Stimulated activated effector memory CD8-positive, alpha-beta T cell treated with anti-CD3 and anti-CD28 coated beads, Interleukin-12 subunit alpha, Interleukin-12 subunit beta, amount 100 ng/mL, for 72 hours (primary cell): ENCODE results near the gene GPR4.

Experiments used
- ATAC-seq: fragments of 150-1000 bp; cut with Tn5 transposase; 2 replicates; pipeline ENCODE4 v1.10.0; 2021
- DNase-seq, 2 donors: peaks; one replicate each; pipeline ENCODE4 v3.0.0; 2021 to 2022; ENCODE audit warnings: low spot score in 2 of 2
- H3K27ac Mint-ChIP-seq: one replicate; pipeline ENCODE4 v1.8.0; 2022; ENCODE audit warnings: mild to moderate bottlenecking, mixed read lengths
- H3K36me3 Mint-ChIP-seq: one replicate; pipeline ENCODE4 v1.8.0; 2022; ENCODE audit warnings: mild to moderate bottlenecking, mixed read lengths
- H3K4me1 Mint-ChIP-seq: one replicate; pipeline ENCODE4 v1.8.0; 2022; ENCODE audit warnings: mixed read lengths
- H3K4me3 Mint-ChIP-seq: one replicate; pipeline ENCODE4 v1.8.0; 2022; ENCODE audit warnings: mild to moderate bottlenecking, mixed read lengths
- H3K9me3 Mint-ChIP-seq: one replicate; pipeline ENCODE4 v1.8.0; 2022; ENCODE audit warnings: mixed read lengths

The GPR4 gene

GRCh38 chr19:45584332-45585157 lies 17.5 kb downstream of the GPR4 start, which contains the start of gene OPA3:
Gene OPA3, minus strand, starts transcription at chr19:45584802. Its CDS starts 38 bp downstream, at chr19:45584764.
- ATAC-seq (peak; percentile 93), DNase-seq (peak; percentile 89 to 98)
- H3K9me3 Mint-ChIP-seq: no peaks in the 10 kb centered on the region
- peaks cover 21% of the 10 kb centered on the region for H3K4me1 Mint-ChIP-seq
- peaks cover 9% of the 10 kb centered on the region for H3K36me3 Mint-ChIP-seq
- peak within 1 kb of the TSS; percentile 89 for H3K27ac Mint-ChIP-seq
- H3K4me3 Mint-ChIP-seq: peak within 1 kb of the TSS; percentile 75

- no peak overlapping the region for H3K4me3 Mint-ChIP-seq
Observed at GRCh38 chr19:45581576-45581975, 20.4 kb downstream of the GPR4 start.

GRCh38 chr19:45578861-45579260 lies 23.2 kb downstream of the GPR4 start:
- ATAC-seq (no peak), DNase-seq (no peak)
- Mint-ChIP-seq H3K4me3 (no peak overlapping the region), H3K9me3 (no peaks in the 10 kb centered on the region), H3K36me3 (no peaks in the 10 kb centered on the region), H3K27ac (peak overlapping the region; percentile 48), H3K4me1 (peaks cover 39% of the 10 kb centered on the region)

More at GRCh38 chr19:45581576-45581975, 20.4 kb downstream of the GPR4 start:
- H3K36me3 Mint-ChIP-seq: peaks cover 9% of the 10 kb centered on the region
- H3K4me1 Mint-ChIP-seq: peaks cover 44% of the 10 kb centered on the region
- DNase-seq (no peak), ATAC-seq (no peak)
- no peak overlapping the region for H3K27ac Mint-ChIP-seq
- H3K9me3 Mint-ChIP-seq: no peaks in the 10 kb centered on the region

GRCh38 chr19:45577111-45577905 lies 24.7 kb downstream of the GPR4 start:
- ATAC-seq: no peak
- H3K36me3 Mint-ChIP-seq: no peaks in the 10 kb centered on the region
- DNase-seq: no peak
- peak overlapping the region; percentile 48 for H3K27ac Mint-ChIP-seq
- H3K4me1 Mint-ChIP-seq: peaks cover 29% of the 10 kb centered on the region
- no peaks in the 10 kb centered on the region for H3K9me3 Mint-ChIP-seq
- no peak overlapping the region for H3K4me3 Mint-ChIP-seq

- Mint-ChIP-seq H3K36me3 (no peaks in the 10 kb centered on the region), H3K4me1 (peaks cover 27% of the 10 kb centered on the region), H3K4me3 (no peak overlapping the region), H3K27ac (peak overlapping the region; percentile 5), H3K9me3 (no peaks in the 10 kb centered on the region)
- ATAC-seq: no peak
- no peak for DNase-seq
Observed at GRCh38 chr19:45576682-45577081, 25.3 kb downstream of the GPR4 start.

GRCh38 chr19:45575216-45575615 lies 26.8 kb downstream of the GPR4 start:
- ATAC-seq: no peak
- H3K4me1 Mint-ChIP-seq: peaks cover 23% of the 10 kb centered on the region
- no peaks in the 10 kb centered on the region for H3K36me3 Mint-ChIP-seq
- H3K4me3 Mint-ChIP-seq: no peak overlapping the region
- H3K27ac Mint-ChIP-seq: no peak overlapping the region
- H3K9me3 Mint-ChIP-seq: no peaks in the 10 kb centered on the region
- DNase-seq: no peak

GRCh38 chr19:45574526-45574925 lies 27.5 kb downstream of the GPR4 start:
- Mint-ChIP-seq H3K36me3 (peaks cover 4% of the 10 kb centered on the region), H3K4me1 (peaks cover 29% of the 10 kb centered on the region), H3K27ac (no peak overlapping the region), H3K9me3 (no peaks in the 10 kb centered on the region), H3K4me3 (no peak overlapping the region)
- DNase-seq: no peak
- no peak for ATAC-seq

GRCh38 chr19:45571457-45572220 lies 30.4 kb downstream of the GPR4 start:
- Mint-ChIP-seq H3K4me1 (peaks cover 8% of the 10 kb centered on the region), H3K4me3 (no peak overlapping the region), H3K27ac (no peak overlapping the region), H3K36me3 (peaks cover 5% of the 10 kb centered on the region), H3K9me3 (no peaks in the 10 kb centered on the region)
- ATAC-seq (no peak), DNase-seq (no peak)

GRCh38 chr19:45569619-45570421 lies 32.2 kb downstream of the GPR4 start:
- ATAC-seq (peak; percentile 77), DNase-seq (peak; percentile 45 to 83)
- peak overlapping the region; percentile 49 for H3K27ac Mint-ChIP-seq
- no peak overlapping the region for H3K4me3 Mint-ChIP-seq
- H3K36me3 Mint-ChIP-seq: peaks cover 5% of the 10 kb centered on the region
- peaks cover 8% of the 10 kb centered on the region for H3K4me1 Mint-ChIP-seq
- H3K9me3 Mint-ChIP-seq: no peaks in the 10 kb centered on the region

- peaks cover 5% of the 10 kb centered on the region for H3K36me3 Mint-ChIP-seq
- H3K27ac Mint-ChIP-seq: no peak overlapping the region
- peaks cover 8% of the 10 kb centered on the region for H3K4me1 Mint-ChIP-seq
- no peak overlapping the region for H3K4me3 Mint-ChIP-seq
- no peaks in the 10 kb centered on the region for H3K9me3 Mint-ChIP-seq
- DNase-seq: no peak
- ATAC-seq: no peak
Observed at GRCh38 chr19:45568732-45569131, 33.3 kb downstream of the GPR4 start.

- Mint-ChIP-seq H3K9me3 (no peaks in the 10 kb centered on the region), H3K27ac (no peak overlapping the region), H3K4me1 (peaks cover 14% of the 10 kb centered on the region), H3K4me3 (no peak overlapping the region), H3K36me3 (peaks cover 5% of the 10 kb centered on the region)
- ATAC-seq (no peak), DNase-seq (no peak)
Observed at GRCh38 chr19:45567609-45568008, 34.4 kb downstream of the GPR4 start.

- Mint-ChIP-seq H3K27ac (no peak overlapping the region), H3K4me1 (peaks cover 21% of the 10 kb centered on the region), H3K4me3 (no peak overlapping the region), H3K36me3 (peaks cover 6% of the 10 kb centered on the region), H3K9me3 (no peaks in the 10 kb centered on the region)
- ATAC-seq (no peak), DNase-seq (no peak)
Observed at GRCh38 chr19:45564131-45564780, 37.8 kb downstream of the GPR4 start.

- H3K4me1 Mint-ChIP-seq: peaks cover 25% of the 10 kb centered on the region
- H3K36me3 Mint-ChIP-seq: peaks cover 6% of the 10 kb centered on the region
- H3K27ac Mint-ChIP-seq: no peak overlapping the region
- ATAC-seq (no peak), DNase-seq (no peak)
- H3K9me3 Mint-ChIP-seq: no peaks in the 10 kb centered on the region
- H3K4me3 Mint-ChIP-seq: no peak overlapping the region
Observed at GRCh38 chr19:45560686-45561085, 41.3 kb downstream of the GPR4 start.

GRCh38 chr19:45560038-45560437 lies 42.0 kb downstream of the GPR4 start:
- H3K4me3 Mint-ChIP-seq: no peak overlapping the region
- peaks cover 25% of the 10 kb centered on the region for H3K4me1 Mint-ChIP-seq
- peaks cover 6% of the 10 kb centered on the region for H3K36me3 Mint-ChIP-seq
- ATAC-seq (no peak), DNase-seq (no peak)
- peak overlapping the region; percentile 56 for H3K27ac Mint-ChIP-seq
- H3K9me3 Mint-ChIP-seq: no peaks in the 10 kb centered on the region
